Tibial nerve (tissue), 4 donors: ENCODE results near the gene MBNL2.

Experiments
- CTCF ChIP-seq, 5 experiments: fragments of 200-600 bp in 3 of 5; fragments of 450-650 bp in 2 of 5; sonication (generic) in 3 of 5; IDR thresholded peaks; one replicate each; pipeline ENCODE4 v1.5.1; 2016 to 2019; ENCODE audit warnings: antibody characterized with exemption in 5 of 5, mild to moderate bottlenecking in 3 of 5, moderate library complexity in 2 of 5
- EP300 ChIP-seq, 2 donors: sonication (generic); formaldehyde crosslinking; IDR thresholded peaks; one replicate each; pipeline ENCODE4 v1.6.1; 2017; ENCODE audit warnings: antibody characterized with exemption in 2 of 2, mild to moderate bottlenecking in 1 of 2
- POLR2A ChIP-seq, 2 donors: fragments of 450-650 bp; IDR thresholded peaks; one replicate each; pipeline ENCODE4 v1.6.1; 2017; ENCODE audit warnings: antibody characterized with exemption in 2 of 2, mild to moderate bottlenecking in 2 of 2, moderate library complexity in 2 of 2

GRCh38 chr13:97337985-97338499 lies 115.9 kb downstream of the MBNL2 start:
- TF ChIP-seq POLR2A (IDR thresholded peaks at IDR 0.05), result no peak
- TF ChIP-seq CTCF (IDR thresholded peaks at IDR 0.05), result no peak
- TF ChIP-seq EP300 (IDR thresholded peaks at IDR 0.05), result no peak
